A673 (cell line): Measurements from ENCODE around the gene DNAH14.

Experiments used
- EZH2 ChIP-seq: fragments of 200-600 bp; sonication (generic); IDR thresholded peaks from 2 replicates; pipeline ENCODE4 v1.6.1; 2017; ENCODE audit warnings: borderline replicate concordance, low read depth, mild to moderate bottlenecking, mixed read lengths, antibody characterized with exemption, low read length; ENCODE audit not compliant: poor library complexity, severe bottlenecking
- TF ChIP-seq, protein P1 (sequence below): fragments of 300-800, 200-600 bp; sonication (generic); conservative IDR thresholded peaks from 2 replicates; pipeline ENCODE4 v1.5.1; 2017; ENCODE audit warnings: low read depth, mild to moderate bottlenecking, antibody characterized with exemption, low read length, moderate library complexity, mixed read lengths

- TF ChIP-seq, protein P1, sequence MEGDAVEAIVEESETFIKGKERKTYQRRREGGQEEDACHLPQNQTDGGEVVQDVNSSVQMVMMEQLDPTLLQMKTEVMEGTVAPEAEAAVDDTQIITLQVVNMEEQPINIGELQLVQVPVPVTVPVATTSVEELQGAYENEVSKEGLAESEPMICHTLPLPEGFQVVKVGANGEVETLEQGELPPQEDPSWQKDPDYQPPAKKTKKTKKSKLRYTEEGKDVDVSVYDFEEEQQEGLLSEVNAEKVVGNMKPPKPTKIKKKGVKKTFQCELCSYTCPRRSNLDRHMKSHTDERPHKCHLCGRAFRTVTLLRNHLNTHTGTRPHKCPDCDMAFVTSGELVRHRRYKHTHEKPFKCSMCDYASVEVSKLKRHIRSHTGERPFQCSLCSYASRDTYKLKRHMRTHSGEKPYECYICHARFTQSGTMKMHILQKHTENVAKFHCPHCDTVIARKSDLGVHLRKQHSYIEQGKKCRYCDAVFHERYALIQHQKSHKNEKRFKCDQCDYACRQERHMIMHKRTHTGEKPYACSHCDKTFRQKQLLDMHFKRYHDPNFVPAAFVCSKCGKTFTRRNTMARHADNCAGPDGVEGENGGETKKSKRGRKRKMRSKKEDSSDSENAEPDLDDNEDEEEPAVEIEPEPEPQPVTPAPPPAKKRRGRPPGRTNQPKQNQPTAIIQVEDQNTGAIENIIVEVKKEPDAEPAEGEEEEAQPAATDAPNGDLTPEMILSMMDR: no peak
- TF ChIP-seq EZH2: no peak
Observed at GRCh38 chr1:225425201-225425786, 495.8 kb downstream of the DNAH14 start.
